Liver (tissue), 9 donors: Measurements from ENCODE around the gene CLN3. TPM values are rescaled to one million over a fixed set of nuclear protein-coding genes. Genes with fewer than 3 reads are reported as not detected.

Experiments used
- DNase-seq: peaks from one replicate; pipeline ENCODE4 v3.0.0-alpha.2; 2017; ENCODE audit warnings: low spot score
- H3K27ac ChIP-seq, 2 donors: one replicate each; pipeline ENCODE4 v1.7.0; 2013; ENCODE audit warnings: inconsistent platforms in 2 of 2, low read length in 2 of 2, control low read depth in 1 of 2, low read depth in 1 of 2, mild to moderate bottlenecking in 1 of 2
- H3K27me3 ChIP-seq, 4 donors: one replicate each; pipeline versions ENCODE4 v1.6.1 to v1.7.0; 2013; ENCODE audit warnings: low read length in 3 of 4, inconsistent platforms in 1 of 4, mild to moderate bottlenecking in 1 of 4, moderate library complexity in 1 of 4; ENCODE audit not compliant: control insufficient read depth in 4 of 4, insufficient read depth in 4 of 4
- H3K36me3 ChIP-seq, 4 donors: one replicate each; pipeline versions ENCODE4 v1.6.1 to v1.7.0; 2013; ENCODE audit warnings: low read length in 3 of 4, mild to moderate bottlenecking in 3 of 4, low read depth in 1 of 4, moderate library complexity in 1 of 4; ENCODE audit not compliant: control insufficient read depth in 4 of 4, insufficient read depth in 3 of 4
- H3K4me1 ChIP-seq, 4 donors: one replicate each; pipeline versions ENCODE4 v1.6.1 to v1.7.0; 2013; ENCODE audit warnings: low read length in 3 of 4, mild to moderate bottlenecking in 3 of 4, moderate library complexity in 1 of 4; ENCODE audit not compliant: control insufficient read depth in 4 of 4, insufficient read depth in 4 of 4
- H3K4me3 ChIP-seq, 3 donors: one replicate each; pipeline versions ENCODE4 v1.6.1 to v1.7.0; 2013; ENCODE audit warnings: low read length in 3 of 3, control low read depth in 1 of 3, low read depth in 1 of 3, mild to moderate bottlenecking in 1 of 3
- H3K9ac ChIP-seq, 2 donors: one replicate each; pipeline ENCODE4 v1.7.0; 2013; ENCODE audit warnings: low read length in 2 of 2, mild to moderate bottlenecking in 2 of 2, moderate library complexity in 2 of 2, control low read depth in 1 of 2, low read depth in 1 of 2
- H3K9me3 ChIP-seq, 4 donors: one replicate each; pipeline versions ENCODE4 v1.6.1 to v1.7.0; 2013; ENCODE audit warnings: low read length in 3 of 4; ENCODE audit not compliant: control insufficient read depth in 4 of 4
- EGR1 ChIP-seq, 2 donors: IDR thresholded peaks; 2 replicates each; pipeline ENCODE4 v1.6.1; 2016 to 2018; ENCODE audit warnings: antibody characterized with exemption in 2 of 2, low read depth in 2 of 2
- FOXA2 ChIP-seq: IDR thresholded peaks from 2 replicates; pipeline ENCODE4 v1.6.1; 2016; ENCODE audit warnings: antibody characterized with exemption
- HNF4G ChIP-seq: IDR thresholded peaks from 2 replicates; pipeline ENCODE4 v1.6.1; 2016; ENCODE audit warnings: antibody characterized with exemption
- JUND ChIP-seq, 2 donors: IDR thresholded peaks; 2 replicates each; pipeline ENCODE4 v1.6.1; 2016; ENCODE audit warnings: antibody characterized with exemption in 2 of 2
- RAD21 ChIP-seq, 2 donors: IDR thresholded peaks; 2 replicates each; pipeline ENCODE4 v1.6.1; 2016; ENCODE audit warnings: antibody characterized with exemption in 2 of 2, mild to moderate bottlenecking in 2 of 2
- RXRA ChIP-seq, 2 donors: IDR thresholded peaks; 2 replicates each; pipeline ENCODE4 v1.6.1; 2017 to 2018; ENCODE audit warnings: antibody characterized with exemption in 2 of 2, mild to moderate bottlenecking in 1 of 2
- TAF1 ChIP-seq: conservative IDR thresholded peaks from 2 replicates; pipeline ENCODE4 v1.6.1; 2016; ENCODE audit warnings: antibody characterized with exemption, mild to moderate bottlenecking
- WGBS: extraction: QIAGEN DNeasy Blood & Tissue Kit; methylation state at CpG from one replicate; pipeline ENCODE4 v1.1.7; 2013; 5-methylcytosine and 5-hydroxymethylcytosine counted together
- polyA plus RNA-seq, 2 donors: library from polyadenylated mRNA; stranded (reverse) in 1 of 2; unstranded in 1 of 2; fragments of 200-250 nt in 1 of 2; fragments of >200 nt in 1 of 2; fragmentation: Nextera tagmentation in 1 of 2; extraction: Ambion mirVana in 1 of 2; gene quantifications; one replicate each; pipeline versions ENCODE4 v1.2.1 to v1.2.3, GENCODE V29; 2013 to 2015
- total RNA-seq, 2 donors: library from RNA; depleted of rRNA; stranded (reverse); fragments of >200 nt; gene quantifications; one replicate each; pipeline ENCODE4 v1.2.3, GENCODE V29; 2014
- TF ChIP-seq, protein P1 (sequence below): fragments of 150-350 bp; IDR thresholded peaks from 2 replicates; pipeline ENCODE4 v1.5.1; 2017; ENCODE audit warnings: improper control_type of control experiment, low read depth, low read length; ENCODE audit not compliant: missing input control
- TF ChIP-seq, protein P2 (sequence below): IDR thresholded peaks from 2 replicates; pipeline ENCODE4 v1.6.1; 2016; ENCODE audit warnings: antibody characterized with exemption, mild to moderate bottlenecking
- TF ChIP-seq, protein P3 (sequence below): IDR thresholded peaks from 2 replicates; pipeline ENCODE4 v1.6.1; 2016; ENCODE audit warnings: antibody characterized with exemption
- donor health status: healthy.
- donor health status: healthy.
- donor health status: healthy.
- donor health status: healthy.
- donor health status: healthy.

Gene CLN3
- total and polyA plus RNA-seq, 4 donors: 16.1 to 23.6 (median 19.3) TPM

DNA sequence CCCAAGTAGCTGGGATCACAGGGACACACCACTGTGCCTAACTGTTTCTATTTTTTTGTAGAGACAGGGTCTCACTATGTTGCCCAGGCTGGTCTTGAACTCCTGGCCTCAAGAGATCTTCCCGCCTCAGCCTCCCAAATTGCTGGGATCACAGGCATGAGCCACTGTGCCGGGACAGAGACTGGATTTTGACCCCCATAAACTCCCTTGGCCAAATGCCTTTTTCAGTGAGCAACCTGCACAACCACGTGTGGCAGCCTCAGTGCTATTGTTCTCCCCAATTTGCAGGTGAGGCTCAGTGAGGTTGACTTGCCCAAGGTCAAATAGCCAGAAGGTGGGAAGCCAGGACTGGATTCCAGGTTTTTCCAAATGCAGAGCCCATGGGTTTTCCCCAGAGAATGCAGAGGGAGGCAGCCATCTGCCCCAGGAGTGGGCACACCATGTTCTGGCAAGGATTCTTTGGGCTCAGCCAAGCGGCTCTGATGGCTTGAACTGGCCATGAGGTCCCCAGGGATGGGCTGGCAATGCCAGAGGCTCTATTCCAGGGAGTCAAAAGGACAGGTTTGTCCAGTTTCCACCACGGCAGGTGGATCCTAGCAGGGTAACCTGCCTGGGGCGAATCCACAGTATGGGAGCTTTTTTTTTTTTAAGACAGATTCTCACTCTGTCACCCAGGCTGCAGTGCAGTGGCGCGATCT, 13.0 kb upstream of the CLN3 start:
- Histone ChIP-seq H3K36me3 (peaks cover 0 to 18% (median 9%) of the 10 kb centered on the region in 4 donors), H3K27ac (peak overlapping the region in 1 of 2 donors; percentile 50), H3K27me3 (no peaks in the 10 kb centered on the region), H3K4me1 (peaks cover 12 to 28% (median 23%) of the 10 kb centered on the region in 4 donors), H3K9ac (no peak overlapping the region), H3K4me3 (no peak overlapping the region), H3K9me3 (no peaks in the 10 kb centered on the region)
- TF ChIP-seq RAD21 (IDR thresholded peaks at IDR 0.05) (no peak), FOXA2 (no peak), EGR1 (IDR thresholded peaks at IDR 0.05; ENCODE audit: low read depth in 2 of 2) (no peak), HNF4G (no peak), JUND (IDR thresholded peaks at IDR 0.05) (no peak), RXRA (IDR thresholded peaks at IDR 0.05) (no peak)
- TF ChIP-seq, protein P1, sequence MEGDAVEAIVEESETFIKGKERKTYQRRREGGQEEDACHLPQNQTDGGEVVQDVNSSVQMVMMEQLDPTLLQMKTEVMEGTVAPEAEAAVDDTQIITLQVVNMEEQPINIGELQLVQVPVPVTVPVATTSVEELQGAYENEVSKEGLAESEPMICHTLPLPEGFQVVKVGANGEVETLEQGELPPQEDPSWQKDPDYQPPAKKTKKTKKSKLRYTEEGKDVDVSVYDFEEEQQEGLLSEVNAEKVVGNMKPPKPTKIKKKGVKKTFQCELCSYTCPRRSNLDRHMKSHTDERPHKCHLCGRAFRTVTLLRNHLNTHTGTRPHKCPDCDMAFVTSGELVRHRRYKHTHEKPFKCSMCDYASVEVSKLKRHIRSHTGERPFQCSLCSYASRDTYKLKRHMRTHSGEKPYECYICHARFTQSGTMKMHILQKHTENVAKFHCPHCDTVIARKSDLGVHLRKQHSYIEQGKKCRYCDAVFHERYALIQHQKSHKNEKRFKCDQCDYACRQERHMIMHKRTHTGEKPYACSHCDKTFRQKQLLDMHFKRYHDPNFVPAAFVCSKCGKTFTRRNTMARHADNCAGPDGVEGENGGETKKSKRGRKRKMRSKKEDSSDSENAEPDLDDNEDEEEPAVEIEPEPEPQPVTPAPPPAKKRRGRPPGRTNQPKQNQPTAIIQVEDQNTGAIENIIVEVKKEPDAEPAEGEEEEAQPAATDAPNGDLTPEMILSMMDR: no peak
- TF ChIP-seq, protein P2, sequence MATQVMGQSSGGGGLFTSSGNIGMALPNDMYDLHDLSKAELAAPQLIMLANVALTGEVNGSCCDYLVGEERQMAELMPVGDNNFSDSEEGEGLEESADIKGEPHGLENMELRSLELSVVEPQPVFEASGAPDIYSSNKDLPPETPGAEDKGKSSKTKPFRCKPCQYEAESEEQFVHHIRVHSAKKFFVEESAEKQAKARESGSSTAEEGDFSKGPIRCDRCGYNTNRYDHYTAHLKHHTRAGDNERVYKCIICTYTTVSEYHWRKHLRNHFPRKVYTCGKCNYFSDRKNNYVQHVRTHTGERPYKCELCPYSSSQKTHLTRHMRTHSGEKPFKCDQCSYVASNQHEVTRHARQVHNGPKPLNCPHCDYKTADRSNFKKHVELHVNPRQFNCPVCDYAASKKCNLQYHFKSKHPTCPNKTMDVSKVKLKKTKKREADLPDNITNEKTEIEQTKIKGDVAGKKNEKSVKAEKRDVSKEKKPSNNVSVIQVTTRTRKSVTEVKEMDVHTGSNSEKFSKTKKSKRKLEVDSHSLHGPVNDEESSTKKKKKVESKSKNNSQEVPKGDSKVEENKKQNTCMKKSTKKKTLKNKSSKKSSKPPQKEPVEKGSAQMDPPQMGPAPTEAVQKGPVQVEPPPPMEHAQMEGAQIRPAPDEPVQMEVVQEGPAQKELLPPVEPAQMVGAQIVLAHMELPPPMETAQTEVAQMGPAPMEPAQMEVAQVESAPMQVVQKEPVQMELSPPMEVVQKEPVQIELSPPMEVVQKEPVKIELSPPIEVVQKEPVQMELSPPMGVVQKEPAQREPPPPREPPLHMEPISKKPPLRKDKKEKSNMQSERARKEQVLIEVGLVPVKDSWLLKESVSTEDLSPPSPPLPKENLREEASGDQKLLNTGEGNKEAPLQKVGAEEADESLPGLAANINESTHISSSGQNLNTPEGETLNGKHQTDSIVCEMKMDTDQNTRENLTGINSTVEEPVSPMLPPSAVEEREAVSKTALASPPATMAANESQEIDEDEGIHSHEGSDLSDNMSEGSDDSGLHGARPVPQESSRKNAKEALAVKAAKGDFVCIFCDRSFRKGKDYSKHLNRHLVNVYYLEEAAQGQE: no peak
- TF ChIP-seq, protein P3, sequence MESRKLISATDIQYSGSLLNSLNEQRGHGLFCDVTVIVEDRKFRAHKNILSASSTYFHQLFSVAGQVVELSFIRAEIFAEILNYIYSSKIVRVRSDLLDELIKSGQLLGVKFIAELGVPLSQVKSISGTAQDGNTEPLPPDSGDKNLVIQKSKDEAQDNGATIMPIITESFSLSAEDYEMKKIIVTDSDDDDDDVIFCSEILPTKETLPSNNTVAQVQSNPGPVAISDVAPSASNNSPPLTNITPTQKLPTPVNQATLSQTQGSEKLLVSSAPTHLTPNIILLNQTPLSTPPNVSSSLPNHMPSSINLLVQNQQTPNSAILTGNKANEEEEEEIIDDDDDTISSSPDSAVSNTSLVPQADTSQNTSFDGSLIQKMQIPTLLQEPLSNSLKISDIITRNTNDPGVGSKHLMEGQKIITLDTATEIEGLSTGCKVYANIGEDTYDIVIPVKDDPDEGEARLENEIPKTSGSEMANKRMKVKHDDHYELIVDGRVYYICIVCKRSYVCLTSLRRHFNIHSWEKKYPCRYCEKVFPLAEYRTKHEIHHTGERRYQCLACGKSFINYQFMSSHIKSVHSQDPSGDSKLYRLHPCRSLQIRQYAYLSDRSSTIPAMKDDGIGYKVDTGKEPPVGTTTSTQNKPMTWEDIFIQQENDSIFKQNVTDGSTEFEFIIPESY: no peak
- DNase-seq: no peak
- WGBS: 46% methylated on average over 8 of the region's 8 CpGs

DNA sequence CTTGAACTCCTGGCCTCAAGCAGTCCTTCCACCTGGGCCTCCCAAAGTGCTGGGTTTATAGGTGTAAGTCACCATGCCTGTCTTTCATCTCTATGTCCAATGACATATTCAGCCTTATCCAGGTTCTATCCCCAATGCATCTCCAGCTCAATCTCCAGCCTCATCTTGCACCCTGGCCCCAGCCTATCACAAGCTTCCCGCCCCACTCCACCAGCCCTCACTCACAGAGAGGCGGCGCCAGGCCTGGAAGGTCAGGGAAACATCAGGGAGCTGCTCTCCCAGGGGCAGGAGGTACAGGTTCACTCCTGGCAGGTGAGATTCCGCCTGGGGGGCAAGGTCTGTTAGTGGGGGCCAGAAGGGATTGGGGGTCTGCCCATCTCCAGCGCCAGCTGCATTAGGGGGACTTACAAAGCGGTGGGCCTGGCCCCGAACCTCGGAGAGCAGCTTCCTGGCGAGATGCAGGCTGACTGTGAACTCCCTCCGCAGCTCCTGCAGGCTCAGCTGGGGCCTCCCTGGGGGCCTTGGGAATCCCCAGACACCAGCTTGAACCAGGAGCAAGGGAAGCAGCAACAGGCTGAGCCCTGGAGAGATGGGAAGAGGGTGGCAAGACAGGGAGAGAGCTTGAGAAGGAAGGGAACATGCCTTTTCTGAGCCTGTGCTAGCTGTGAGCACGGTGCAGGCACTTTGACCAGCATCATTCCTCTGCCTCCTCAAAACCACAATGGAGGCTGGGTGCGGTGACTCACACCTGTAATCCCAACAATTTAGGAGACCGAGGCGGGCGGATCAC, 11.8 kb upstream of the CLN3 start:
- Histone ChIP-seq H3K4me1 (peaks cover 12 to 28% (median 23%) of the 10 kb centered on the region in 4 donors), H3K27me3 (no peaks in the 10 kb centered on the region), H3K27ac (no peak overlapping the region), H3K36me3 (peaks cover 0 to 21% (median 11%) of the 10 kb centered on the region in 4 donors), H3K9me3 (no peaks in the 10 kb centered on the region), H3K4me3 (no peak overlapping the region), H3K9ac (no peak overlapping the region)
- TF ChIP-seq TAF1 (no peak), EGR1 (IDR thresholded peaks at IDR 0.05; ENCODE audit: low read depth in 2 of 2) (no peak)
- TF ChIP-seq, protein P1: no peak
- WGBS: 91% methylated on average over 15 of the region's 15 CpGs
- no peak for DNase-seq
